ENCODE measurements around the gene ABCG5.

ABCG5 gene

DNA sequence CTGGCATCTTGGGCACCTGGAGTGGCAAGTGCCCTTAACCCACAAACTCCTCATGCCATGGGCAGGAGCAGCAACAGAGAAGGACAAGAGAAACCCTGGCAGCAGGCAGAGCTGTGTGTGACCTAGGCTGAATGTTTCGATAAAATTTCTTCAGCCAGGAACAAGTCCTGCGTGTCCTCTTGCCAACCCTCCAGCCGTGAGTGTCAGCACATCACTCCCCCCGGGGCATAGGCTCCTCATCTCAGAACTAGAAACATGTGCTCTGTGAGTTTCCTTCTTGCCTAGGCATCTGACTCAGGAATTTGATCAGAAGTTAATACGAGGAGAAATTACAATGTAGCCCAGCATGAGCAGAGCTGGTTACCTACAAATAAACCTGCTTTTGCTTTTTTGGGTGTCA, 2.3 kb upstream of the ABCG5 start:
- Histone ChIP-seq H3K9me2 (replicated peaks; ENCODE audit: low read depth, low read length) (no peaks in the 10 kb centered on the region), H3F3A (ENCODE audit: low read depth) (no peaks in the 10 kb centered on the region), H3K79me2 (ENCODE audit: insufficient read depth, low read length) (no peaks in the 10 kb centered on the region), H2AFZ (ENCODE audit: low read length) (no peak overlapping the region), H3K9me3 (ENCODE audit: insufficient read depth, low read depth, low read length) (no peaks in the 10 kb centered on the region), H3K4me2 (ENCODE audit: low read depth, low read length, poor library complexity, severe bottlenecking) (no peak overlapping the region), H3K9ac (ENCODE audit: low read depth, low read length, poor library complexity, severe bottlenecking) (no peak overlapping the region), H3K4me1 (ENCODE audit: insufficient read depth, low read length, poor library complexity, severe bottlenecking) (no peaks in the 10 kb centered on the region), H3K4me3 (ENCODE audit: low read length, poor library complexity, severe bottlenecking) (no peak overlapping the region), H3K36me3 (ENCODE audit: insufficient read depth, low read length) (no peaks in the 10 kb centered on the region), H3K27me3 (ENCODE audit: insufficient read depth, low read length, poor library complexity, severe bottlenecking) (no peaks in the 10 kb centered on the region), H4K20me1 (ENCODE audit: insufficient read depth, low read length, poor library complexity, severe bottlenecking) (no peaks in the 10 kb centered on the region)
- TF ChIP-seq EZH2phosphoT487 (IDR thresholded peaks at IDR 0.05; ENCODE audit: borderline replicate concordance), result no peak
- TF ChIP-seq, protein P1, sequence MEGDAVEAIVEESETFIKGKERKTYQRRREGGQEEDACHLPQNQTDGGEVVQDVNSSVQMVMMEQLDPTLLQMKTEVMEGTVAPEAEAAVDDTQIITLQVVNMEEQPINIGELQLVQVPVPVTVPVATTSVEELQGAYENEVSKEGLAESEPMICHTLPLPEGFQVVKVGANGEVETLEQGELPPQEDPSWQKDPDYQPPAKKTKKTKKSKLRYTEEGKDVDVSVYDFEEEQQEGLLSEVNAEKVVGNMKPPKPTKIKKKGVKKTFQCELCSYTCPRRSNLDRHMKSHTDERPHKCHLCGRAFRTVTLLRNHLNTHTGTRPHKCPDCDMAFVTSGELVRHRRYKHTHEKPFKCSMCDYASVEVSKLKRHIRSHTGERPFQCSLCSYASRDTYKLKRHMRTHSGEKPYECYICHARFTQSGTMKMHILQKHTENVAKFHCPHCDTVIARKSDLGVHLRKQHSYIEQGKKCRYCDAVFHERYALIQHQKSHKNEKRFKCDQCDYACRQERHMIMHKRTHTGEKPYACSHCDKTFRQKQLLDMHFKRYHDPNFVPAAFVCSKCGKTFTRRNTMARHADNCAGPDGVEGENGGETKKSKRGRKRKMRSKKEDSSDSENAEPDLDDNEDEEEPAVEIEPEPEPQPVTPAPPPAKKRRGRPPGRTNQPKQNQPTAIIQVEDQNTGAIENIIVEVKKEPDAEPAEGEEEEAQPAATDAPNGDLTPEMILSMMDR (conservative IDR thresholded peaks at IDR 0.05; ENCODE audit: low read length), result no peak

DNA sequence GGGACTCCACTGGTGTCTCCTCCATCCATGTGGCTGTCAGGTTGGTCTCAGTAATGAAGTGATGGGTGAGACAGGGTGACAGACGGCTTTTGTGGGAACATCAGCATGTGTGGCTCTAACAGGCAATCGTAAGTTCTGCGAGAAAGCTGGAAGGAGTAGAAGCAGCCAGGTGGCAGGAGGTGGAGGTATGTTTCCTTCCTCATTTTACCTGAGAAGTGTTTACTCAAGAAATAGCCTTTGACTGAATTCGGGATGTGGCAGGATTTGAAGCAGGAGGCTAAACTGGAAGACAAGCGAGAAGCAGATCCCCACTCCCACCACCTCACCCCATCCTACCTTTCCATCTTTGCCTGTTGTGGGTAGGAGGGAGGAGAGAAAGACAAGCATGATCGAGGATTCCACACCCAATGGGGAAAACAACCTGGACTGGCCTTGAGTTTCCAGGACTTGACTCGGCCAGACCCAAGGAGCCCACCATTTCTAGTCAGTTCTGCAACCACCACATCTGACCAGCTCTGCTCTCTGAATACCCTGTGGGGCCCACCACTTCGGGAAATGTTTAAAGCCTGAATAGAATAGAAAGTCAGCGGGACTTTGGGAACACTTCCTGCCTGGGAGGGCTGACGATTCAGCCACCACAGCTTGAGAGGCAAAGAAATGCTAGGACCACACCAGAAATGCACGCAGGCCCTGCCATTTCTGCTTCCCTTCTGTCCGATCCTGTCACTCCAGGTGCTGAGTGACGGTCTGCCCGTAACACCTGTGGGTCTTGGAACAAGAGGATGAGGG, 1.3 kb upstream of the ABCG5 start:
- no peaks in the 10 kb centered on the region for H3F3A ChIP-seq (ENCODE audit: low read depth)
- TF ChIP-seq, protein P1 (conservative IDR thresholded peaks at IDR 0.05; ENCODE audit: low read length), result no peak
- no peak for TF ChIP-seq EZH2phosphoT487 (IDR thresholded peaks at IDR 0.05; ENCODE audit: borderline replicate concordance)
- H3K9ac ChIP-seq (ENCODE audit: low read depth, low read length, poor library complexity, severe bottlenecking), result no peak overlapping the region
- H3K4me2 ChIP-seq (ENCODE audit: low read depth, low read length, poor library complexity, severe bottlenecking), result no peak overlapping the region
- no peaks in the 10 kb centered on the region for H3K9me3 ChIP-seq (ENCODE audit: insufficient read depth, low read depth, low read length)
- no peaks in the 10 kb centered on the region for H3K36me3 ChIP-seq (ENCODE audit: insufficient read depth, low read length)
- H3K79me2 ChIP-seq (ENCODE audit: insufficient read depth, low read length), result no peaks in the 10 kb centered on the region
- no peaks in the 10 kb centered on the region for H4K20me1 ChIP-seq (ENCODE audit: insufficient read depth, low read length, poor library complexity, severe bottlenecking)
- H3K9me2 ChIP-seq (replicated peaks; ENCODE audit: low read depth, low read length), result no peaks in the 10 kb centered on the region
- no peaks in the 10 kb centered on the region for H3K4me1 ChIP-seq (ENCODE audit: insufficient read depth, low read length, poor library complexity, severe bottlenecking)
- no peak overlapping the region for H2AFZ ChIP-seq (ENCODE audit: low read length)
- no peaks in the 10 kb centered on the region for H3K27me3 ChIP-seq (ENCODE audit: insufficient read depth, low read length, poor library complexity, severe bottlenecking)
- H3K4me3 ChIP-seq (ENCODE audit: low read length, poor library complexity, severe bottlenecking), result no peak overlapping the region

DNA sequence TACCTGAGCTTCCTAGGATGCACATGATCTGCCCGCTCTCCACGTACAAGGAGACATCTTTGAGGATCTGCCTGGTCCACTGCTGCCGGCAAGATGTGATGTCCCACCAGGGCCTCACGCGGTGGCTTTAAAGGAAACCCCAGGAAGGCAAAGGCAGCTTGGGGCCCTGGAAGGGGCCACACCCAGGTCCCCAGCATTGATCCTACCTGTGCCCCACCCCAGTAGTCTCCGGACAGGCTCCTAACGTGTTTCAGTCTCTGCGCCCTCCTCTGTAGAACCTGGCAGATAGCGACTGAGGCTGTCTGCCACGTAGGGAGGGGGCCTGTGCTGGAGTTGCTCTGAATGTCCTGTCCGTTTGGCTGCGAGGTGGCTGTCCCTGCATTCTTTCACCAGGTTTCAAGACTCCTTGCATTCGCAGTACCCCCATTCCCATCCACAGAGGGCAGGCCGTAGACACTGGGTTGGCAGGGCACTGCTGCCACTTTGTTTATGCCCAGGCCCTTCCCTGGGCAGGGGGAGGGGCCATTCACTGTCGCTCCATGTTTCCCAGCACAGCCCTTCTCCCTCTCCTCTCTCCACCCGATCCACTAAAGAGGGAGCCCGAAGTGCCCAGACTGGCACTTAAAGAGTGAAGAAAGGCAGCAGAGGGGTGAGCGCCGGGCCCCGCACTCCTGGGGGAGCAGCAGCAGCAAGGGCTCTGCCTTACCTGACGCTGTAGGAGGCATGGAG, 644 bp downstream of the ABCG5 start:
- Histone ChIP-seq H2AFZ (ENCODE audit: low read length) (no peak overlapping the region), H4K20me1 (ENCODE audit: insufficient read depth, low read length, poor library complexity, severe bottlenecking) (no peaks in the 10 kb centered on the region), H3K9ac (ENCODE audit: low read depth, low read length, poor library complexity, severe bottlenecking) (no peak overlapping the region), H3K4me1 (ENCODE audit: insufficient read depth, low read length, poor library complexity, severe bottlenecking) (no peaks in the 10 kb centered on the region), H3K9me2 (replicated peaks; ENCODE audit: low read depth, low read length) (no peaks in the 10 kb centered on the region), H3K4me2 (ENCODE audit: low read depth, low read length, poor library complexity, severe bottlenecking) (no peak overlapping the region), H3K4me3 (ENCODE audit: low read length, poor library complexity, severe bottlenecking) (no peak overlapping the region), H3K9me3 (ENCODE audit: insufficient read depth, low read depth, low read length) (no peaks in the 10 kb centered on the region), H3K27me3 (ENCODE audit: insufficient read depth, low read length, poor library complexity, severe bottlenecking) (no peaks in the 10 kb centered on the region), H3F3A (ENCODE audit: low read depth) (no peaks in the 10 kb centered on the region), H3K36me3 (ENCODE audit: insufficient read depth, low read length) (no peaks in the 10 kb centered on the region), H3K79me2 (ENCODE audit: insufficient read depth, low read length) (no peaks in the 10 kb centered on the region)
- TF ChIP-seq, protein P1 (conservative IDR thresholded peaks at IDR 0.05; ENCODE audit: low read length), result no peak
- TF ChIP-seq EZH2phosphoT487 (IDR thresholded peaks at IDR 0.05; ENCODE audit: borderline replicate concordance), result no peak
